ENCODE data around the gene KLHL25. TPM values are rescaled to one million over a fixed set of nuclear protein-coding genes. Genes with fewer than 3 reads are reported as not detected.

The KLHL25 gene
- total RNA-seq, 1 donor from 2014 or later: 5.2 TPM

GRCh38 chr15:85792912-85793590 lies 1.7 kb downstream of the KLHL25 start:
- peak overlapping the region; percentile 89 for H3K27ac ChIP-seq (ENCODE audit: low read depth, low read length)
- no peaks in the 10 kb centered on the region for H3K27me3 ChIP-seq (ENCODE audit: control insufficient read depth in 3 of 3, insufficient read depth in 3 of 3, low read length in 3 of 3)
- peaks cover 27 to 43% (median 33%) of the 10 kb centered on the region in 3 donors for H3K4me1 ChIP-seq (ENCODE audit: control insufficient read depth in 3 of 3, insufficient read depth in 3 of 3, low read length in 3 of 3)
- H3K9me3 ChIP-seq (ENCODE audit: control insufficient read depth in 3 of 3, low read length in 3 of 3): no peaks in the 10 kb centered on the region
- H3K36me3 ChIP-seq (ENCODE audit: control insufficient read depth in 3 of 3, insufficient read depth in 3 of 3, low read length in 3 of 3): no peaks in the 10 kb centered on the region
- peak overlapping the region; percentile 83 to 85 (median 85) for H3K9ac ChIP-seq (ENCODE audit: low read depth in 1 of 3, low read length in 3 of 3)
- peak overlapping the region; percentile 86 to 87 (median 86) for H3K4me3 ChIP-seq (ENCODE audit: low read length in 3 of 3)

GRCh38 chr15:85792102-85792731 lies 2.5 kb downstream of the KLHL25 start:
- Histone ChIP-seq H3K27ac (ENCODE audit: low read depth, low read length) (no peak overlapping the region), H3K36me3 (ENCODE audit: control insufficient read depth in 3 of 3, insufficient read depth in 3 of 3, low read length in 3 of 3) (no peaks in the 10 kb centered on the region), H3K9ac (ENCODE audit: low read depth in 1 of 3, low read length in 3 of 3) (peak overlapping the region in 1 of 3 donors; percentile 8), H3K4me3 (ENCODE audit: low read length in 3 of 3) (peak overlapping the region in 1 of 3 donors; percentile 13), H3K4me1 (ENCODE audit: control insufficient read depth in 3 of 3, insufficient read depth in 3 of 3, low read length in 3 of 3) (peaks cover 31 to 45% (median 33%) of the 10 kb centered on the region in 3 donors), H3K27me3 (ENCODE audit: control insufficient read depth in 3 of 3, insufficient read depth in 3 of 3, low read length in 3 of 3) (no peaks in the 10 kb centered on the region), H3K9me3 (ENCODE audit: control insufficient read depth in 3 of 3, low read length in 3 of 3) (no peaks in the 10 kb centered on the region)

GRCh38 chr15:85789496-85789875 lies 5.2 kb downstream of the KLHL25 start:
- no peak overlapping the region for H3K9ac ChIP-seq (ENCODE audit: low read depth in 1 of 3, low read length in 3 of 3)
- H3K27me3 ChIP-seq (ENCODE audit: control insufficient read depth in 3 of 3, insufficient read depth in 3 of 3, low read length in 3 of 3): no peaks in the 10 kb centered on the region
- H3K4me3 ChIP-seq (ENCODE audit: low read length in 3 of 3): no peak overlapping the region
- peaks cover 43 to 57% (median 48%) of the 10 kb centered on the region in 3 donors for H3K4me1 ChIP-seq (ENCODE audit: control insufficient read depth in 3 of 3, insufficient read depth in 3 of 3, low read length in 3 of 3)
- H3K36me3 ChIP-seq (ENCODE audit: control insufficient read depth in 3 of 3, insufficient read depth in 3 of 3, low read length in 3 of 3): no peaks in the 10 kb centered on the region
- no peaks in the 10 kb centered on the region for H3K9me3 ChIP-seq (ENCODE audit: control insufficient read depth in 3 of 3, low read length in 3 of 3)
- H3K27ac ChIP-seq (ENCODE audit: low read depth, low read length): no peak overlapping the region

GRCh38 chr15:85788771-85789495 lies 5.8 kb downstream of the KLHL25 start:
- H3K9ac ChIP-seq (ENCODE audit: low read depth in 1 of 3, low read length in 3 of 3): no peak overlapping the region
- H3K27me3 ChIP-seq (ENCODE audit: control insufficient read depth in 3 of 3, insufficient read depth in 3 of 3, low read length in 3 of 3): no peaks in the 10 kb centered on the region
- H3K4me1 ChIP-seq (ENCODE audit: control insufficient read depth in 3 of 3, insufficient read depth in 3 of 3, low read length in 3 of 3): peaks cover 42 to 56% (median 47%) of the 10 kb centered on the region in 3 donors
- H3K27ac ChIP-seq (ENCODE audit: low read depth, low read length): no peak overlapping the region
- H3K4me3 ChIP-seq (ENCODE audit: low read length in 3 of 3): no peak overlapping the region
- no peaks in the 10 kb centered on the region for H3K36me3 ChIP-seq (ENCODE audit: control insufficient read depth in 3 of 3, insufficient read depth in 3 of 3, low read length in 3 of 3)
- no peaks in the 10 kb centered on the region for H3K9me3 ChIP-seq (ENCODE audit: control insufficient read depth in 3 of 3, low read length in 3 of 3)

DNA sequence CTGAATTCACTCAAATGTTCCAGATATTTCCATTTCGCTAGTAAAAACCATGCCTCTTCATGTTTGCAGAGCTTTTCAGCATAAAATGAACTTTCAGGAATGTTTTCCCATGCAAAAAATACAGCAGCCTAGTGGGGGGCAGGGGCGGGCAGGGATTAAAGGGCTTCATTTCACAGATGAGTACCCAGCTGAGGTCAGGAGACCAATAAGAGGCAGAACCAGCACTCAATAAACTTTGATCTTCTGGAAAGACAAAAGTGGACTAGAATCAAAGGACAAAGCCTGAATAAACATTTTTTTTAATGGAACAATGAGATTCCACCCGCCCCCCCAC lies 8.0 kb downstream of the KLHL25 start:
- Histone ChIP-seq H3K27ac (ENCODE audit: low read depth, low read length) (peak overlapping the region; percentile 86), H3K4me3 (ENCODE audit: low read length in 3 of 3) (peak overlapping the region in 2 of 3 donors; percentile 51 to 56), H3K9me3 (ENCODE audit: control insufficient read depth in 3 of 3, low read length in 3 of 3) (no peaks in the 10 kb centered on the region), H3K36me3 (ENCODE audit: control insufficient read depth in 3 of 3, insufficient read depth in 3 of 3, low read length in 3 of 3) (no peaks in the 10 kb centered on the region), H3K27me3 (ENCODE audit: control insufficient read depth in 3 of 3, insufficient read depth in 3 of 3, low read length in 3 of 3) (no peaks in the 10 kb centered on the region), H3K9ac (ENCODE audit: low read depth in 1 of 3, low read length in 3 of 3) (peak overlapping the region; percentile 51 to 73 (median 51)), H3K4me1 (ENCODE audit: control insufficient read depth in 3 of 3, insufficient read depth in 3 of 3, low read length in 3 of 3) (peaks cover 25 to 41% (median 40%) of the 10 kb centered on the region in 3 donors)

GRCh38 chr15:85785887-85786780 lies 8.6 kb downstream of the KLHL25 start:
- Histone ChIP-seq H3K9ac (ENCODE audit: low read depth in 1 of 3, low read length in 3 of 3) (peak overlapping the region; percentile 51 to 73 (median 54)), H3K4me3 (ENCODE audit: low read length in 3 of 3) (peak overlapping the region; percentile 50 to 56 (median 51))

DNA sequence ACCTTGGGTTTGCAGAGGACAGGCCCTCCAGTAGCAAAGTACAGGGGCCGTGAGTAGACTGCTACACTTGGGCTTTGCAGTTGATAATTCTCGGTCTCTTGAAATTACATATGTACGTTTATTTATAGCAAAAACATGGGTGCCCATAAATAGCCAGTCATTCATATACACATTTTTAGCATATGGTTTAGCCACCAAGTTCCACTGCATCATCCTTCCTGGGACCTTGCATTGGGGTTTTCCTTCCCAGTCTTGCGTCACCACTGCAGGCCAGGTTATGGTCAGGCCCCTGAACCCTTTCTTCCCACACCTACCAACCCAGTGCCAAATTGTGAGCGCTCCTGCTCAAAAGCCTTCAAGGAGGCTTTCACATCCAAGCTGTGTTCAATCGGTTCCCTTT lies 12.7 kb downstream of the KLHL25 start:
- no peaks in the 10 kb centered on the region for H3K36me3 ChIP-seq (ENCODE audit: control insufficient read depth in 3 of 3, insufficient read depth in 3 of 3, low read length in 3 of 3)
- H3K4me1 ChIP-seq (ENCODE audit: control insufficient read depth in 3 of 3, insufficient read depth in 3 of 3, low read length in 3 of 3): peaks cover 40 to 59% (median 46%) of the 10 kb centered on the region in 3 donors
- H3K9me3 ChIP-seq (ENCODE audit: control insufficient read depth in 3 of 3, low read length in 3 of 3): no peaks in the 10 kb centered on the region
- no peaks in the 10 kb centered on the region for H3K27me3 ChIP-seq (ENCODE audit: control insufficient read depth in 3 of 3, insufficient read depth in 3 of 3, low read length in 3 of 3)
- H3K4me3 ChIP-seq (ENCODE audit: low read length in 3 of 3): no peak overlapping the region
- H3K9ac ChIP-seq (ENCODE audit: low read depth in 1 of 3, low read length in 3 of 3): no peak overlapping the region
- H3K27ac ChIP-seq (ENCODE audit: low read depth, low read length): no peak overlapping the region

More at GRCh38 chr15:85785887-85786780, 8.6 kb downstream of the KLHL25 start:
- no peaks in the 10 kb centered on the region for H3K9me3 ChIP-seq (ENCODE audit: control insufficient read depth in 3 of 3, low read length in 3 of 3)
- H3K27ac ChIP-seq (ENCODE audit: low read depth, low read length): peak overlapping the region; percentile 86
- no peaks in the 10 kb centered on the region for H3K27me3 ChIP-seq (ENCODE audit: control insufficient read depth in 3 of 3, insufficient read depth in 3 of 3, low read length in 3 of 3)
- H3K4me1 ChIP-seq (ENCODE audit: control insufficient read depth in 3 of 3, insufficient read depth in 3 of 3, low read length in 3 of 3): peaks cover 25 to 41% (median 41%) of the 10 kb centered on the region in 3 donors
- H3K36me3 ChIP-seq (ENCODE audit: control insufficient read depth in 3 of 3, insufficient read depth in 3 of 3, low read length in 3 of 3): no peaks in the 10 kb centered on the region

DNA sequence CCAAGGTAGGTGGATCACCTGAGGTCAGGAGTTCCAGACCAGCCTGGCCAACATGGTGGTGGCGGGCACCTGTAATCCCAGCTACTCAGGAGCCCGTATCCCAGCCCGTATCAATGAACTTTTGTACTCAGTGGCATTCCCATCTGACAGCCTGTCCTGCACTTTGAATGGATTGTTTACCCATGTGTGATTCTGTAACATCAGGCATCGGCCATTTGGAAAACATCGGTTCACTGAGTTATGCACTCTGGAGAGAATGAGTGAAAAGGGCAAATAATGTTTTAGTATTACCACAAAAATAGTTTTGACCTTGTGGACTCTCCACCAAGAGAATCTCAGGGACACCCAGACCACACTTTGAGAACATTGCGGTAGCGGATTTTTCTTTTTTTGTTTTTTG lies 13.6 kb downstream of the KLHL25 start:
- Histone ChIP-seq H3K9me3 (ENCODE audit: control insufficient read depth in 3 of 3, low read length in 3 of 3) (no peaks in the 10 kb centered on the region), H3K27me3 (ENCODE audit: control insufficient read depth in 3 of 3, insufficient read depth in 3 of 3, low read length in 3 of 3) (no peaks in the 10 kb centered on the region), H3K36me3 (ENCODE audit: control insufficient read depth in 3 of 3, insufficient read depth in 3 of 3, low read length in 3 of 3) (no peaks in the 10 kb centered on the region), H3K27ac (ENCODE audit: low read depth, low read length) (no peak overlapping the region), H3K9ac (ENCODE audit: low read depth in 1 of 3, low read length in 3 of 3) (no peak overlapping the region), H3K4me1 (ENCODE audit: control insufficient read depth in 3 of 3, insufficient read depth in 3 of 3, low read length in 3 of 3) (peaks cover 34 to 54% (median 39%) of the 10 kb centered on the region in 3 donors), H3K4me3 (ENCODE audit: low read length in 3 of 3) (no peak overlapping the region)

GRCh38 chr15:85780225-85780985 lies 14.3 kb downstream of the KLHL25 start:
- Histone ChIP-seq H3K27ac (ENCODE audit: low read depth, low read length) (no peak overlapping the region), H3K4me3 (ENCODE audit: low read length in 3 of 3) (no peak overlapping the region), H3K36me3 (ENCODE audit: control insufficient read depth in 3 of 3, insufficient read depth in 3 of 3, low read length in 3 of 3) (no peaks in the 10 kb centered on the region), H3K4me1 (ENCODE audit: control insufficient read depth in 3 of 3, insufficient read depth in 3 of 3, low read length in 3 of 3) (peaks cover 31 to 51% (median 35%) of the 10 kb centered on the region in 3 donors), H3K9me3 (ENCODE audit: control insufficient read depth in 3 of 3, low read length in 3 of 3) (no peaks in the 10 kb centered on the region), H3K9ac (ENCODE audit: low read depth in 1 of 3, low read length in 3 of 3) (peak overlapping the region in 1 of 3 donors; percentile 28), H3K27me3 (ENCODE audit: control insufficient read depth in 3 of 3, insufficient read depth in 3 of 3, low read length in 3 of 3) (no peaks in the 10 kb centered on the region)

Data from skeletal muscle tissue (tissue), 4 donors.